ENCODE results near the gene RHO.

- TF ChIP-seq CTCF (IDR thresholded peaks at IDR 0.05; ENCODE audit: insufficient read depth, low read length, poor library complexity, severe bottlenecking) (no peak), EZH2phosphoT487 (conservative IDR thresholded peaks at IDR 0.05; ENCODE audit: low read length) (no peak)
Observed at GRCh38 chr3:129493206-129493605, 35.2 kb upstream of the RHO start.
